T-helper 2 cell treated with Interferon-gamma antibody and Interleukin-4, amounts not matched to agents 5 μg/mL and 100 μg/mL, for 36 hours (primary cell): Measurements from ENCODE around the gene AHNAK.
"Not testable (repeated sequence)": the region's sequence is repeated elsewhere in the genome, so short reads cannot be mapped to it uniquely, and the experiment has no call there.

Source experiments
- DNase-seq: peaks from one replicate; pipeline ENCODE4 v3.0.0; 2021; ENCODE audit warnings: low spot score
- H3K27ac Mint-ChIP-seq: one replicate; pipeline ENCODE4 v1.8.0; 2021; ENCODE audit warnings: mild to moderate bottlenecking, mixed read lengths
- H3K27me3 Mint-ChIP-seq: one replicate; pipeline ENCODE4 v1.8.0; 2021; ENCODE audit warnings: low read depth, mixed read lengths
- H3K36me3 Mint-ChIP-seq: one replicate; pipeline ENCODE4 v1.8.0; 2021; ENCODE audit warnings: low read depth, mixed read lengths
- H3K4me1 Mint-ChIP-seq: one replicate; pipeline ENCODE4 v1.8.0; 2021; ENCODE audit warnings: low read depth, mixed read lengths
- H3K4me3 Mint-ChIP-seq: one replicate; pipeline ENCODE4 v1.8.0; 2022; ENCODE audit warnings: mild to moderate bottlenecking, moderate library complexity, mixed read lengths
- H3K9me3 Mint-ChIP-seq: one replicate; pipeline ENCODE4 v1.8.0; 2021; ENCODE audit warnings: mixed read lengths

Gene AHNAK

DNA sequence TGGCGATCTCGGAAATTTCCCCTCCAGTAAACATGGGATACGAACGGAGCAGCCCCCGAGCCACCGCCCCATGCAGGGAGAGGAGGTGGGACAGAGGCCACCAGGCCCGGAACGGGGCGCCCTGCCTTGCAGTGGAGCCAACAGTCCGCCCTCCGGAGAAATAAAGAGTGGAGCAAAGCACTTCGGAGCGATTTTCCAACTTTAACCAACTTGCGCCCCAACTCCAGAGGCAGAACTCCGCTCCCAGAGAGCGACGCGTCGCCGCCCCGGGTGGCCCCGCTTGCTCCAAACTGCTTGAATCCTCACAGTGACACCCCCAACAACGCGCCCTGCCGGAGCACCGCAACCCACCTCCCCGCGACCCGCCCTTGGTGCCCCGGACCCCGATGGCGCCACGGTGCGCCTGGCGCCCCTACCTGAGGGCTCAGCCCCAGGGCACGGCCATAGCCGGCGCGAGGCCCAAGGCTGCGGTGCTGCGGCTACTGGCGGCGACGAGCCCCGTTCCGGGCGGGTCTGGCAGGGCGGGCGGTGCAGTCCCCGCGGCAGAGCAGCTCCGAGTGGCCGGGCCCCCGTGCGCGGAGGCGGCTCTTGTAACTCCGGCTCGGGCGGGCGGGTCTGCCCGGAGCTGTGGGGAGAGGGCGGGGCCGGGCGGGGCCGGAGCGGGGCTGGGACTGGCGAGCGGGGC lies at the start of gene AHNAK:
AHNAK (minus strand) TSS at position 563 of the 685 bp plus-strand sequence. CDS start 10,708 bp downstream, outside the sequence.
- Mint-ChIP-seq H3K9me3 (no peaks in the 10 kb centered on the region), H3K27me3 (peaks cover 6% of the 10 kb centered on the region), H3K4me1 (peaks cover 52% of the 10 kb centered on the region), H3K27ac (peak within 1 kb of the TSS; percentile 92), H3K36me3 (peaks cover 15% of the 10 kb centered on the region), H3K4me3 (peak within 1 kb of the TSS; percentile 96)
- peak; percentile 83 for DNase-seq

DNA sequence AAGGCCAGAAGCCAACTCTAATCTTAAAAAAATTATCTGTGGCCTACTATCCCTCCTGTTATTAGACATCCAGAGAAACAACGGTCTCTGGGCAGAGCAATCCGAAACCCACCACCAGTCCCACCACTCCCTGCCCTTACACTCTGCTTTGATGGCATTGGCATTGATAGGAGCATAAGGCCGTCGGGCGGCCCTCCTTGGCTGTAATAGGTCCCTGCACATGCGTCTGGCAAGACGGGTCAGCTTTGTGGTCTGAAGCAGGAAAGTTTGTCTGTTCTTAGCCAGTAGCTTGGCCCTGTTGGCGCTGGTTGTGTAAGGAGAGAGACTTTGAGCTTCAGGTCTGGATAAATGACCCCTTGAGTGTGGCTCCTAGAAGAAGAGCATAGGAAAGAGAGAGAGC lies 48.5 kb upstream of the AHNAK start:
- no peak overlapping the region for H3K27ac Mint-ChIP-seq
- peaks cover 48% of the 10 kb centered on the region for H3K4me1 Mint-ChIP-seq
- no peaks in the 10 kb centered on the region for H3K9me3 Mint-ChIP-seq
- no peak overlapping the region for H3K4me3 Mint-ChIP-seq
- H3K27me3 Mint-ChIP-seq: no peaks in the 10 kb centered on the region
- peaks cover 81% of the 10 kb centered on the region for H3K36me3 Mint-ChIP-seq
- DNase-seq: no peak

DNA sequence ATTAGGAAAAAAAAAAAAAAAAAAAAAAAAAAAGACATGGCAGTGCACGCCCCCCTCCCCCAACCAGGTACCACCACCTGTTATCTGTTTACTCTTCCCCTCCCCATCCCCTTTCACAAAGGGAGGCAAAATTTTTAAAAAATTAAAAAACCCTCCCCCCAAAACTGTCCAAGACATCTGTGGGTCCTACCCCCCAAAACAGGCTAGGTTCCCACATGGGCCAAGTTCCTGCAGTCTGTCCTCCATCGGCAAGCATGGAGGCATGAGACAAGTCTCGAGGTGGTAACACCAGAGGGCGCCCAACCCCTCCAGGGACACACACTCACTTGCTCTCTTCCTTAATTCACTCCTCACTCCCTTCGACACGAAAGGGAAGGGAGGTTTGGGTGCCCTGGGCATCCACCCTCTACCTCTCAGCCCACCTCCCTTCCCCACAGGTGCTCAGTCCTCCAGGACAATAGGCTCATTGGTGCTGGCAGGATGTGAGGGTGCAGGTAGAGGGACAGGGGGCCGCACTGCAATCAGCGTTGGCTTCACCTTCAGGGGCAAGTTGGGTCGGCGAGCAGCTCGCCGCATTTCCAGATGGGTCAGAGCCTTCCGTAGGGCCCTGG lies 46.9 kb upstream of the AHNAK start:
- peak overlapping the region; percentile 95 for H3K27ac Mint-ChIP-seq
- H3K4me1 Mint-ChIP-seq: peaks cover 41% of the 10 kb centered on the region
- H3K9me3 Mint-ChIP-seq: no peaks in the 10 kb centered on the region
- H3K36me3 Mint-ChIP-seq: peaks cover 65% of the 10 kb centered on the region
- H3K4me3 Mint-ChIP-seq: peak overlapping the region; percentile 75
- no peaks in the 10 kb centered on the region for H3K27me3 Mint-ChIP-seq
- DNase-seq: peak; percentile 72

DNA sequence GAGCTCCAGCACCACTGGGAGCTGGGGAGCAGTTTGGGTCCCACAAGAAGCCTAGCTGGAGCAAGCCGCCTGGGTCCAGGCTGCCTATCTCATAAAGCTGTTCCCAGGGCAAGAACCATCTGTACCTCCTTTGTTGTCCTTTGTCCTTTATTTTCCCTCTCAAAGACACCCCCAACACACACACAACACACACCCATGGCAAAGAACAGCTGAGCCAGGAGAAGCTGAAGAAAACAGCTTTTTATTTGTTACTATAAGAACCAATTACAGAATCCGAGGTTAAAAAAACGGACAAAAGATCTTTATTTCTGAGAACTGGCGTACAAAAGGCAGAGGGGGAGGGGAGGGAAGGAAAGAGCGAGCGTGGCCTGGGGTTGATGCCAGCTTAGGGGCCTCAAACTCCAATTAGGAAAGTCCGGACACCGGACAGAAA lies 46.4 kb upstream of the AHNAK start:
- peaks cover 37% of the 10 kb centered on the region for H3K4me1 Mint-ChIP-seq

GRCh38 chr11:62592146-62592815 lies 45.7 kb upstream of the AHNAK start:
- H3K36me3 Mint-ChIP-seq: peaks cover 54% of the 10 kb centered on the region
- DNase-seq: no peak
- peaks cover 33% of the 10 kb centered on the region for H3K4me1 Mint-ChIP-seq
- no peaks in the 10 kb centered on the region for H3K9me3 Mint-ChIP-seq
- no peaks in the 10 kb centered on the region for H3K27me3 Mint-ChIP-seq
- peak overlapping the region; percentile 100 for H3K4me3 Mint-ChIP-seq
- peak overlapping the region; percentile 96 for H3K27ac Mint-ChIP-seq

More for the DNA sequence above, 46.4 kb upstream of the AHNAK start:
- peaks cover 60% of the 10 kb centered on the region for H3K36me3 Mint-ChIP-seq
- H3K27me3 Mint-ChIP-seq: no peaks in the 10 kb centered on the region
- no peaks in the 10 kb centered on the region for H3K9me3 Mint-ChIP-seq
- peak overlapping the region; percentile 75 for H3K27ac Mint-ChIP-seq
- H3K4me3 Mint-ChIP-seq: peak overlapping the region; percentile 100
- DNase-seq: no peak

DNA sequence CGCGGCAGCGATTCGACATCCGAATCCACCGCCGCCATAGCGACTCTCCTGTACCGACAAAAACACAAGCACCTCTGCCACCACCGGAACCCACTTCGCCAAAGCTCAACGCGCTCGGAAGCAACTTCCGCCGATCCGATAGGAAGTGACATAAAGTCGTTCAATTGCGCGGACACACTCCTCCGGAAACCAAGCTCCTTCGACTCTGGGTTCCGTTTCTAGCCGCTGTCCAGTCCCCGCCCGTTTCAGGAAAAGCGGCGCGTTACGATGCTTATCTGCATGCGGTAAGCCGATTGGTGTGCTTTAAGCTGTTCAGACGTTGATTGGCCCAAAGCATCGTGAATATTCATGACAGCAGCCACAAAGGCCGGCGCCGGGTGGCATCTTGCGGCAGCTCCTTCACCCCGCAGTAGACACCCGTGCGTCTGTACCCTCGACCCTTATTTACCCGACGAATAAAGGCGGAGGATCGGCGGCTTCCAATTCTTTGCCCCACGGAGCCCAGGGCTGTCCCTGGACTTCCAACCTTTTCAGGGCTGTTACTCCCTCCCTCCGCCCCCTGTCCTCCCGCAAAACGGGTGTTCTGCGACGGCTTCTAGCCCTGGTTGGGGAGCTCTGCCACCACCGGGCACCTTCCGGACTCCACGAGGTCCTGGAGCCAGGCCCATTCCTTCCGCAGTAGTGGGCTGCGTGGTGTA lies 45.0 kb upstream of the AHNAK start, which contains the start of gene TUT1:
TUT1 (minus strand) TSS at position 76 of the 698 bp plus-strand sequence; CDS start at position 38, 38 bp downstream.
- H3K36me3 Mint-ChIP-seq: peaks cover 50% of the 10 kb centered on the region
- H3K9me3 Mint-ChIP-seq: no peaks in the 10 kb centered on the region
- H3K4me1 Mint-ChIP-seq: peaks cover 31% of the 10 kb centered on the region
- H3K4me3 Mint-ChIP-seq: peak within 1 kb of the TSS; percentile 100
- no peaks in the 10 kb centered on the region for H3K27me3 Mint-ChIP-seq
- DNase-seq: peak; percentile 97
- H3K27ac Mint-ChIP-seq: peak within 1 kb of the TSS; percentile 96

- Mint-ChIP-seq H3K4me1 (peaks cover 27% of the 10 kb centered on the region), H3K27ac (no peak overlapping the region), H3K36me3 (peaks cover 34% of the 10 kb centered on the region), H3K27me3 (no peaks in the 10 kb centered on the region), H3K4me3 (peak overlapping the region; percentile 43), H3K9me3 (no peaks in the 10 kb centered on the region)
- DNase-seq: no peak
Measured at GRCh38 chr11:62588966-62589637, 42.5 kb upstream of the AHNAK start.

GRCh38 chr11:62585356-62585755 lies 38.8 kb upstream of the AHNAK start:
- not testable (repeated sequence) for H3K27ac Mint-ChIP-seq, H3K4me1 Mint-ChIP-seq, H3K9me3 Mint-ChIP-seq, H3K27me3 Mint-ChIP-seq, H3K4me3 Mint-ChIP-seq, DNase-seq
- peaks cover 26% of the 10 kb centered on the region for H3K36me3 Mint-ChIP-seq

- H3K4me1 Mint-ChIP-seq, H3K9me3 Mint-ChIP-seq, H3K27me3 Mint-ChIP-seq, H3K4me3 Mint-ChIP-seq, DNase-seq: not testable (repeated sequence)
- peaks cover 32% of the 10 kb centered on the region for H3K36me3 Mint-ChIP-seq
- peak overlapping the region; percentile 8 for H3K27ac Mint-ChIP-seq
Measured at GRCh38 chr11:62581735-62582134, 35.1 kb upstream of the AHNAK start.

- Mint-ChIP-seq H3K27me3 (no peaks in the 10 kb centered on the region), H3K4me1 (peaks cover 1% of the 10 kb centered on the region), H3K36me3 (peaks cover 34% of the 10 kb centered on the region), H3K9me3 (no peaks in the 10 kb centered on the region), H3K4me3 (no peak overlapping the region), H3K27ac (peak overlapping the region; percentile 8)
- no peak for DNase-seq
Measured at GRCh38 chr11:62580959-62581715, 34.5 kb upstream of the AHNAK start.

GRCh38 chr11:62579252-62579651 lies 32.6 kb upstream of the AHNAK start:
- H3K9me3 Mint-ChIP-seq: no peaks in the 10 kb centered on the region
- no peak overlapping the region for H3K4me3 Mint-ChIP-seq

DNA sequence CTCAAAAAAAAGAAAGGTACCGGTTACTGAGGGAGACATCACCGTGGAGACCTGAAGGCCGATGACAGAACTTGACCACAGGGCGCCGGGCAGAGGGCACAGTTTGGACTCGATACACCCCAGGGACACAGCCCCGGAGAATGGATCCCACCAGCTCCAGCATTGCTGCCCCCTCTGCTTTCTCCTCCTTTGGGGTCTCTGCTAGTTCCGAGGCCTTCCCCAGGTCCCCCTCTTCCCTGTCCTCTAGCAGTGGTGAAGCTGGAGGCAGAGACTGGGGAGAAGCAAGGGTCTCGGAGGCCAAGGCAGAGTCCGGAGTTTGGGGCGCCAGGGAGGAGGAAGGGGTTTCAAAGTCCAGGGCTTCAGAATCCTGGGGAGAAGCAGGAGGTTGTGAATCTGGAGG lies 31.9 kb upstream of the AHNAK start:
- no peak overlapping the region for H3K4me3 Mint-ChIP-seq
- no peak overlapping the region for H3K27ac Mint-ChIP-seq
- no peaks in the 10 kb centered on the region for H3K27me3 Mint-ChIP-seq
- H3K9me3 Mint-ChIP-seq: no peaks in the 10 kb centered on the region
- peaks cover 30% of the 10 kb centered on the region for H3K36me3 Mint-ChIP-seq
- DNase-seq: no peak
- peaks cover 12% of the 10 kb centered on the region for H3K4me1 Mint-ChIP-seq

More at GRCh38 chr11:62579252-62579651, 32.6 kb upstream of the AHNAK start:
- Mint-ChIP-seq H3K27ac (no peak overlapping the region), H3K36me3 (peaks cover 35% of the 10 kb centered on the region), H3K4me1 (peaks cover 12% of the 10 kb centered on the region), H3K27me3 (no peaks in the 10 kb centered on the region)
- DNase-seq: no peak
